CD4-positive, alpha-beta T cell treated with Interleukin-12 subunit alpha and Interleukin-12 subunit beta, for 1 hour (primary cell): ENCODE measurements around the gene LRRC8B.
"Not testable (repeated sequence)": the region's sequence is repeated elsewhere in the genome, so short reads cannot be mapped to it uniquely, and the experiment has no call there.

ENCODE experiments used
- DNase-seq: peaks from one replicate; pipeline ENCODE4 v3.0.0-alpha.2; 2020

The LRRC8B gene

GRCh38 chr1:89609781-89610456, 85.3 kb downstream of the LRRC8B start:
- DNase-seq: peak; percentile 70

GRCh38 chr1:89610457-89611011, 85.9 kb downstream of the LRRC8B start:
- peak; percentile 78 for DNase-seq

- peak; percentile 58 for DNase-seq
Measured at GRCh38 chr1:89611721-89612120, 87.1 kb downstream of the LRRC8B start.

- no peak for DNase-seq
Measured at GRCh38 chr1:89613928-89614327, 89.3 kb downstream of the LRRC8B start.

- DNase-seq: no peak
Measured at GRCh38 chr1:89615676-89616598, 91.3 kb downstream of the LRRC8B start.

- DNase-seq: no peak
Measured at GRCh38 chr1:89616844-89617627, 92.4 kb downstream of the LRRC8B start.

GRCh38 chr1:89620664-89621063, 96.0 kb downstream of the LRRC8B start:
- DNase-seq: no peak

GRCh38 chr1:89622895-89623294, 98.3 kb downstream of the LRRC8B start:
- peak; percentile 65 for DNase-seq

GRCh38 chr1:89624314-89624713, 99.7 kb downstream of the LRRC8B start:
- no peak for DNase-seq

GRCh38 chr1:89624715-89625323, 100.2 kb downstream of the LRRC8B start:
- DNase-seq: no peak

GRCh38 chr1:89627596-89627962, 103.0 kb downstream of the LRRC8B start:
- DNase-seq: no peak

- no peak for DNase-seq
Measured at GRCh38 chr1:89629146-89629545, 104.5 kb downstream of the LRRC8B start.

GRCh38 chr1:89629600-89629999, 105.0 kb downstream of the LRRC8B start:
- DNase-seq: not testable (repeated sequence)

GRCh38 chr1:89630048-89630447, 105.4 kb downstream of the LRRC8B start:
- peak; percentile 46 for DNase-seq

- no peak for DNase-seq
Measured at GRCh38 chr1:89631816-89632656, 107.4 kb downstream of the LRRC8B start.

GRCh38 chr1:89632657-89633247, 108.1 kb downstream of the LRRC8B start, which contains the start of gene LRRC8C:
Gene LRRC8C, plus strand, starts transcription at chr1:89633120. Its CDS starts 53,354 bp downstream, at chr1:89686474.
- DNase-seq: peak; percentile 89

GRCh38 chr1:89633248-89633799, 108.7 kb downstream of the LRRC8B start:
- DNase-seq: peak; percentile 74

GRCh38 chr1:89633800-89634625, 109.4 kb downstream of the LRRC8B start:
- no peak for DNase-seq
